ENCODE results near the gene AIFM3. TPM values are rescaled to one million over a fixed set of nuclear protein-coding genes. Genes with fewer than 3 reads are reported as not detected.

The AIFM3 gene
- total and polyA plus RNA-seq, 2 donors (not counting 1 experiment from before 2014, with no cell fraction given) = 3.0 to 6.0 TPM

DNA sequence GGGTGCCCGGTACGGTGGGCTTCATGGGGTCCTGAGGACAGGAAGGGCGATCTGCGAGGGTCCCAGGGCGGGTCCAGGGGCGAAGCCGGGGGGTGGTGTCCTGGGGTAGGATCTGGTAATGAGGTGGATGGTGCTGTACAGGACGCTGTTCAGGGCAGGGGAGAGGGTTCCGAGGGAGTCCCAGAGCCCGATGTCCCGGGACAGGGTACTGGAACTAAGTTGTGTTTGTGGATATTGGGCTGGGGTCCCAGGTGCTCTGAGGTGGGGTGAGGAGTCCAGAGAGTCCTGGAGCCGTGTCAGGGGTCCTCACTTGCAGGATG lies 15.5 kb downstream of the AIFM3 start:
- peaks cover 18% of the 10 kb centered on the region for H3K79me2 ChIP-seq (ENCODE audit: control insufficient read depth, insufficient read depth, low read length)
- no peaks in the 10 kb centered on the region for H4K20me1 ChIP-seq (ENCODE audit: control insufficient read depth, insufficient read depth, low read length, poor library complexity, severe bottlenecking)
- intact Hi-C loops (cut with micrococcal nuclease) = loop anchor here (1.0 to 10.0 kb wide), 2 partner anchors 32 to 62 kb away; partner anchors contain the start of gene LRRC74B
- WGBS (ENCODE audit: insufficient coverage) = under 1% methylated on average over 12 of the region's 12 CpGs
- peaks cover 24 to 34% of the 10 kb centered on the region in 2 donors for H3K4me1 ChIP-seq (ENCODE audit: control insufficient read depth in 2 of 2, insufficient read depth in 2 of 2, low read length in 2 of 2)
- H3K9me3 ChIP-seq (ENCODE audit: control extremely low read depth in 1 of 3, control insufficient read depth in 2 of 3, insufficient read depth in 1 of 3, low read length in 2 of 3) = peaks cover 0 to 19% (median 8%) of the 10 kb centered on the region in 3 donors
- peak overlapping the region; percentile 92 for H3K4me2 ChIP-seq (replicated peaks; ENCODE audit: low read depth, low read length, poor library complexity, severe bottlenecking)
- peak overlapping the region; percentile 86 for H3K27ac Mint-ChIP-seq
- no peak for TF ChIP-seq EZH2 (IDR thresholded peaks at IDR 0.05; ENCODE audit: borderline replicate concordance, insufficient read depth, low read depth, low read length, poor library complexity, severe bottlenecking)
- H3K27ac ChIP-seq (ENCODE audit: low read length in 2 of 2) = peak overlapping the region in 1 of 2 donors; percentile 79
- peak overlapping the region; percentile 95 for H3K4me3 Mint-ChIP-seq
- peaks cover 0 to under 1% of the 10 kb centered on the region in 2 experiments for H3K36me3 ChIP-seq (replicated peaks in 1 of 2; ENCODE audit: control extremely low read depth in 1 of 2, control insufficient read depth in 1 of 2, extremely low read depth in 1 of 2, insufficient read depth in 2 of 2, low read length in 1 of 2)
- peak overlapping the region; percentile 78 for H2AFZ ChIP-seq (ENCODE audit: insufficient read depth, low read depth, low read length, poor library complexity, severe bottlenecking)
- DNase-seq = no peak
- ATAC-seq (ENCODE audit: low read depth) = no peak
- POLR2A ChIA-PET = no interaction called here
- H3K4me1 Mint-ChIP-seq = peaks cover 36% of the 10 kb centered on the region
- CTCF ChIA-PET = interaction anchor here (0.8 to 2.1 kb wide), 6 partner anchors 10 to 39 kb away, joined by 3 to 14 read pairs (median 6); partner anchors contain the start of gene THAP7
- peaks cover 3% of the 10 kb centered on the region for H3K27me3 Mint-ChIP-seq
- H3K27me3 ChIP-seq (replicated peaks in 1 of 4; ENCODE audit: control extremely low read depth in 1 of 4, control insufficient read depth in 3 of 4, insufficient read depth in 4 of 4, low read length in 3 of 4) = peaks cover 0 to 3% (median 0%) of the 10 kb centered on the region in 4 experiments
- peak overlapping the region; percentile 74 for H3K9ac ChIP-seq (ENCODE audit: low read length)
- peak overlapping the region; percentile 51 to 85 (median 77) for H3K4me3 ChIP-seq (ENCODE audit: control extremely low read depth in 1 of 5, extremely low read depth in 1 of 5, insufficient read depth in 1 of 5, low read depth in 2 of 5, low read length in 4 of 5)
- no peaks in the 10 kb centered on the region for H3K9me3 Mint-ChIP-seq (ENCODE audit: insufficient read depth)

DNA sequence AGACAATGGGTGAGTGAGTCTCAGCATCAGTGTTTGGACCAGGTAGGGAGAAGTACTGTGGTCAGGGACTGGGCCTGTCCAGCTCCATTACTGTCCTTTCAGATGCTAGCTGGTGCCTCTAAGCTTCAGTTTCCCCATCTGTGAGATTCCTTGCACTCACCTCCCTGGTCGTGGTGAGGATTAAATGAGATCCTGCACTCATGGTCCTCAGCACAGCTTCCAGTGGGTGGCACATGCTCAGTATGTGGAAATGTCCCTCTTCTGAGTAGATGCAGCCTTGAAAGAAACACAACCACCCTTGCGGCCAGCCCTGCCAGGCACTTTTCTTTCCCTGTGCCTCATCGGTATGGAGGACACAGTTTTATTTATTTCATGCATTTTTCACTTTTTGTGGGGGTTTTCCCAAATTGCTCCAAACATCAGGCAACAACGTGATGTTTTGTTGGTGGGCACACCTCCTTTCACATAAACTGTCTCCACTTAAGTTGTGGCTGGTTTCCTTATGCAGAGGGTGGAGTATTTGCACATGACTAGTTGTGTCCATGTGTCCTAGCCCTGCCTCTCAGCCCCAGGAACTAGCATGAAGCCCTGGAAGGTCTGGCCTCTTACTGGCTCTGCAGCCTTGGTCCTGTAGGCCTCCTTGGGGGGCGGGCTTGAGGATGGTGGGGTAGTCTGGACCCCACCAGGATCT lies 16.2 kb downstream of the AIFM3 start:
- ATAC-seq (ENCODE audit: low read depth) (no peak), DNase-seq (no peak)
- TF ChIP-seq, protein P1, sequence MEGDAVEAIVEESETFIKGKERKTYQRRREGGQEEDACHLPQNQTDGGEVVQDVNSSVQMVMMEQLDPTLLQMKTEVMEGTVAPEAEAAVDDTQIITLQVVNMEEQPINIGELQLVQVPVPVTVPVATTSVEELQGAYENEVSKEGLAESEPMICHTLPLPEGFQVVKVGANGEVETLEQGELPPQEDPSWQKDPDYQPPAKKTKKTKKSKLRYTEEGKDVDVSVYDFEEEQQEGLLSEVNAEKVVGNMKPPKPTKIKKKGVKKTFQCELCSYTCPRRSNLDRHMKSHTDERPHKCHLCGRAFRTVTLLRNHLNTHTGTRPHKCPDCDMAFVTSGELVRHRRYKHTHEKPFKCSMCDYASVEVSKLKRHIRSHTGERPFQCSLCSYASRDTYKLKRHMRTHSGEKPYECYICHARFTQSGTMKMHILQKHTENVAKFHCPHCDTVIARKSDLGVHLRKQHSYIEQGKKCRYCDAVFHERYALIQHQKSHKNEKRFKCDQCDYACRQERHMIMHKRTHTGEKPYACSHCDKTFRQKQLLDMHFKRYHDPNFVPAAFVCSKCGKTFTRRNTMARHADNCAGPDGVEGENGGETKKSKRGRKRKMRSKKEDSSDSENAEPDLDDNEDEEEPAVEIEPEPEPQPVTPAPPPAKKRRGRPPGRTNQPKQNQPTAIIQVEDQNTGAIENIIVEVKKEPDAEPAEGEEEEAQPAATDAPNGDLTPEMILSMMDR (IDR thresholded peaks at IDR 0.05) = no peak
- Mint-ChIP-seq H3K9me3 (ENCODE audit: insufficient read depth) (no peaks in the 10 kb centered on the region), H3K27ac (peak overlapping the region; percentile 86), H3K27me3 (peaks cover 3% of the 10 kb centered on the region), H3K4me3 (peak overlapping the region; percentile 95), H3K4me1 (peaks cover 36% of the 10 kb centered on the region)
- peak overlapping the region; percentile 78 for H2AFZ ChIP-seq (ENCODE audit: insufficient read depth, low read depth, low read length, poor library complexity, severe bottlenecking)
- H3K27ac ChIP-seq (ENCODE audit: low read length in 2 of 2) = no peak overlapping the region
- CTCF ChIA-PET = interaction anchor here (1.2 to 2.0 kb wide), 2 partner anchors 21 to 38 kb away, joined by 3 to 8 read pairs; no protein-coding TSS in a partner anchor
- H3K79me2 ChIP-seq (ENCODE audit: control insufficient read depth, insufficient read depth, low read length) = peaks cover 18% of the 10 kb centered on the region
- H3K9me3 ChIP-seq (ENCODE audit: control extremely low read depth in 1 of 3, control insufficient read depth in 2 of 3, insufficient read depth in 1 of 3, low read length in 2 of 3) = peaks cover 0 to 15% (median 8%) of the 10 kb centered on the region in 3 donors
- no peaks in the 10 kb centered on the region for H4K20me1 ChIP-seq (ENCODE audit: control insufficient read depth, insufficient read depth, low read length, poor library complexity, severe bottlenecking)
- peak overlapping the region in 2 of 5 experiments; percentile 75 to 77 for H3K4me3 ChIP-seq (ENCODE audit: control extremely low read depth in 1 of 5, extremely low read depth in 1 of 5, insufficient read depth in 1 of 5, low read depth in 2 of 5, low read length in 4 of 5)
- H3K36me3 ChIP-seq (replicated peaks in 1 of 2; ENCODE audit: control extremely low read depth in 1 of 2, control insufficient read depth in 1 of 2, extremely low read depth in 1 of 2, insufficient read depth in 2 of 2, low read length in 1 of 2) = peaks cover 0 to 8% of the 10 kb centered on the region in 2 experiments
- H3K27me3 ChIP-seq (replicated peaks in 1 of 4; ENCODE audit: control extremely low read depth in 1 of 4, control insufficient read depth in 3 of 4, insufficient read depth in 4 of 4, low read length in 3 of 4) = peaks cover 0 to 3% (median 0%) of the 10 kb centered on the region in 4 experiments
- POLR2A ChIA-PET = no interaction called here
- 83% methylated on average over 2 of the region's 5 CpGs for WGBS (ENCODE audit: insufficient coverage)
- peaks cover 24 to 34% of the 10 kb centered on the region in 2 donors for H3K4me1 ChIP-seq (ENCODE audit: control insufficient read depth in 2 of 2, insufficient read depth in 2 of 2, low read length in 2 of 2)
- H3K9ac ChIP-seq (ENCODE audit: low read length) = peak overlapping the region; percentile 74
- H3K4me2 ChIP-seq (replicated peaks; ENCODE audit: low read depth, low read length, poor library complexity, severe bottlenecking) = peak overlapping the region; percentile 92
- intact Hi-C loops (cut with micrococcal nuclease) = loop anchor here (10.0 kb wide), 1 partner anchor 62 kb away; the partner anchor contains the start of gene LRRC74B
